ENCODE results near the gene TMED3. TPM values are rescaled to one million over a fixed set of nuclear protein-coding genes. Genes with fewer than 3 reads are reported as not detected.

Gene TMED3
- total RNA-seq, 1 donor from 2014 or later = 75.4 TPM

- H3K27me3 ChIP-seq = peaks cover 18% of the 10 kb centered on the region
- no peaks in the 10 kb centered on the region for H3K36me3 ChIP-seq
- no peaks in the 10 kb centered on the region for H3K9me3 ChIP-seq
- no peak within 1 kb of the TSS for H3K4me3 ChIP-seq
- intact Hi-C loops (cut with DNase I) = no loop called here
- no peak for DNase-seq (ENCODE audit: extremely low spot score in 2 of 2)
- no peak within 1 kb of the TSS for H3K27ac ChIP-seq
- no peaks in the 10 kb centered on the region for H3K4me1 ChIP-seq
- no peak for TF ChIP-seq POLR2AphosphoS5 (IDR thresholded peaks at IDR 0.05; ENCODE audit: insufficient read depth in 1 of 2, low read depth in 1 of 2)
- TF ChIP-seq POLR2A (IDR thresholded peaks at IDR 0.05) = no peak
- TF ChIP-seq CTCF (IDR thresholded peaks at IDR 0.05) = no peak
Measured at GRCh38 chr15:79282371-79283251, 28.3 kb upstream of the TMED3 start, which contains the start of gene ANKRD34C. Gene ANKRD34C, plus strand, starts transcription at chr15:79282722. Its CDS starts 10,563 bp downstream, at chr15:79293285.

- peaks cover 18% of the 10 kb centered on the region for H3K27me3 ChIP-seq
- DNase-seq (ENCODE audit: extremely low spot score in 2 of 2) = no peak
- no peaks in the 10 kb centered on the region for H3K4me1 ChIP-seq
- intact Hi-C loops (cut with DNase I) = no loop called here
- no peaks in the 10 kb centered on the region for H3K9me3 ChIP-seq
- no peaks in the 10 kb centered on the region for H3K36me3 ChIP-seq
- no peak overlapping the region for H3K4me3 ChIP-seq
- H3K27ac ChIP-seq = no peak overlapping the region
- no peak for TF ChIP-seq CTCF (IDR thresholded peaks at IDR 0.05)
- no peak for TF ChIP-seq POLR2A (IDR thresholded peaks at IDR 0.05)
- no peak for TF ChIP-seq POLR2AphosphoS5 (IDR thresholded peaks at IDR 0.05; ENCODE audit: insufficient read depth in 1 of 2, low read depth in 1 of 2)
Measured at GRCh38 chr15:79283252-79284048, 27.5 kb upstream of the TMED3 start.

- Histone ChIP-seq H3K9me3 (no peaks in the 10 kb centered on the region), H3K4me1 (no peaks in the 10 kb centered on the region), H3K27ac (no peak overlapping the region), H3K4me3 (no peak overlapping the region), H3K27me3 (no peaks in the 10 kb centered on the region), H3K36me3 (no peaks in the 10 kb centered on the region)
- intact Hi-C loops (cut with DNase I) = no loop called here
- TF ChIP-seq POLR2A (IDR thresholded peaks at IDR 0.05) (no peak), CTCF (IDR thresholded peaks at IDR 0.05) (no peak), POLR2AphosphoS5 (IDR thresholded peaks at IDR 0.05; ENCODE audit: insufficient read depth in 1 of 2, low read depth in 1 of 2) (no peak)
- DNase-seq (ENCODE audit: extremely low spot score in 2 of 2) = no peak
Measured at GRCh38 chr15:79290642-79291275, 20.2 kb upstream of the TMED3 start.

- TF ChIP-seq POLR2AphosphoS5 (IDR thresholded peaks at IDR 0.05; ENCODE audit: insufficient read depth in 1 of 2, low read depth in 1 of 2) (no peak), POLR2A (IDR thresholded peaks at IDR 0.05) (no peak), CTCF (IDR thresholded peaks at IDR 0.05) (no peak)
- Histone ChIP-seq H3K9me3 (no peaks in the 10 kb centered on the region), H3K4me3 (no peak overlapping the region)
Measured at GRCh38 chr15:79292011-79292410, 18.9 kb upstream of the TMED3 start.

More at GRCh38 chr15:79292011-79292410, 18.9 kb upstream of the TMED3 start:
- H3K4me1 ChIP-seq = no peaks in the 10 kb centered on the region
- H3K27me3 ChIP-seq = no peaks in the 10 kb centered on the region
- no peak overlapping the region for H3K27ac ChIP-seq
- DNase-seq (ENCODE audit: extremely low spot score in 2 of 2) = no peak
- no peaks in the 10 kb centered on the region for H3K36me3 ChIP-seq
- intact Hi-C loops (cut with DNase I) = no loop called here
